NCI-H1092 treated with DMSO at 0.1 percent for 48 hours (cell line): ENCODE measurements around the gene PACSIN2.
"Not testable (repeated sequence)": the region's sequence is repeated elsewhere in the genome, so short reads cannot be mapped to it uniquely, and the experiment has no call there.

ENCODE experiments used
- DNase-seq: peaks from one replicate; lab custom pipeline; 2025; lab: John Stamatoyannopoulos, UW

Gene PACSIN2

GRCh38 chr22:42945027-42945426, 69.9 kb downstream of the PACSIN2 start:
- DNase-seq = no peak

GRCh38 chr22:42944409-42944808, 70.5 kb downstream of the PACSIN2 start:
- no peak for DNase-seq

- no peak for DNase-seq
Observed at GRCh38 chr22:42943981-42944380, 71.0 kb downstream of the PACSIN2 start.

- no peak for DNase-seq
Observed at GRCh38 chr22:42942351-42942750, 72.6 kb downstream of the PACSIN2 start.

GRCh38 chr22:42939941-42940653, 74.9 kb downstream of the PACSIN2 start:
- DNase-seq = no peak

- DNase-seq = no peak
Observed at GRCh38 chr22:42939451-42939881, 75.5 kb downstream of the PACSIN2 start.

- no peak for DNase-seq
Observed at GRCh38 chr22:42938976-42939375, 76.0 kb downstream of the PACSIN2 start.

GRCh38 chr22:42938449-42938848, 76.5 kb downstream of the PACSIN2 start:
- no peak for DNase-seq

GRCh38 chr22:42937164-42937843, 77.6 kb downstream of the PACSIN2 start:
- DNase-seq = no peak

- not testable (repeated sequence) for DNase-seq
Observed at GRCh38 chr22:42936680-42937079, 78.3 kb downstream of the PACSIN2 start.

GRCh38 chr22:42934338-42934737, 80.6 kb downstream of the PACSIN2 start:
- no peak for DNase-seq

GRCh38 chr22:42933485-42934091, 81.4 kb downstream of the PACSIN2 start:
- no peak for DNase-seq

GRCh38 chr22:42932857-42933484, 82.0 kb downstream of the PACSIN2 start:
- no peak for DNase-seq

- DNase-seq = no peak
Observed at GRCh38 chr22:42932197-42932519, 82.8 kb downstream of the PACSIN2 start.

GRCh38 chr22:42931421-42932196, 83.3 kb downstream of the PACSIN2 start:
- no peak for DNase-seq

GRCh38 chr22:42930810-42931420, 84.0 kb downstream of the PACSIN2 start:
- DNase-seq = no peak

GRCh38 chr22:42929838-42930155, 85.2 kb downstream of the PACSIN2 start:
- no peak for DNase-seq

GRCh38 chr22:42928969-42929837, 85.7 kb downstream of the PACSIN2 start:
- DNase-seq = no peak

GRCh38 chr22:42927966-42928365, 87.0 kb downstream of the PACSIN2 start:
- DNase-seq = no peak

GRCh38 chr22:42926768-42927167, 88.2 kb downstream of the PACSIN2 start:
- no peak for DNase-seq

- DNase-seq = no peak
Observed at GRCh38 chr22:42926104-42926503, 88.8 kb downstream of the PACSIN2 start.
